Measurements from ENCODE around the gene TWF1.

DNA sequence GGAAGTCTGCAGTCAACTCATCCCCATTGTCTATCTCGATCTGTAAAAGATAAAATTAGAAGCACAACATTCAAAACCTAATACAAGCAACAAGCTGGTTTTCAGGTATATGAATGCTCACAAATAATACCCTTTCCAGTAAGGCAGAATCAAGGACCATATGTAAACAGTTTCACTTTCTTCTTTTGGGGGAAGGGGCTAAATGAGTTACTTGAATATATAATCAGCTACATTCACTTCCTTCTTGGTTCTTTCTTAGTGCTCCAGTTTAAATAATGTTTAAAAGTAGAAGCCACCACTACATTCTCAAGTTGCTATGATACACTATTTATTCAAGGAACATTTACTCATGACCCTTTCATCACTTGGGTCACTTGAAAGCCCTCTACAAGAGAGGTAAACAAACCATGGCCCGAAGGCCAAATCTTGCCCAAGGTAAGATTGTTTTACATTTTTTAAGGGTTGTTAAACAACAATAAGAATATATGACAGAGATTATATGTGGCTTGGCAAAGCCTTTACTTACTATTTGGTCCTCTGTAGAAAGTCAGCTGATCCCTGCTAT is 10.3 kb downstream of the TWF1 start:
- TF ChIP-seq YY1 (tag by site-specific recombination; IDR thresholded peaks at IDR 0.05) (no peak), ZNF792 (tag by site-specific recombination; IDR thresholded peaks at IDR 0.05) (no peak), ZNF174 (tag by site-specific recombination; IDR thresholded peaks at IDR 0.05) (no peak), ZNF10 (tag by site-specific recombination; IDR thresholded peaks at IDR 0.05) (no peak), MZF1 (tag by site-specific recombination; IDR thresholded peaks at IDR 0.05; ENCODE audit: borderline replicate concordance) (no peak), ZNF670 (tag by site-specific recombination; IDR thresholded peaks at IDR 0.05; ENCODE audit: low read depth) (no peak), ZNF629 (tag by site-specific recombination; IDR thresholded peaks at IDR 0.05) (no peak), ZNF596 (tag by site-specific recombination; IDR thresholded peaks at IDR 0.05) (no peak)
- TF ChIP-seq, protein P1, sequence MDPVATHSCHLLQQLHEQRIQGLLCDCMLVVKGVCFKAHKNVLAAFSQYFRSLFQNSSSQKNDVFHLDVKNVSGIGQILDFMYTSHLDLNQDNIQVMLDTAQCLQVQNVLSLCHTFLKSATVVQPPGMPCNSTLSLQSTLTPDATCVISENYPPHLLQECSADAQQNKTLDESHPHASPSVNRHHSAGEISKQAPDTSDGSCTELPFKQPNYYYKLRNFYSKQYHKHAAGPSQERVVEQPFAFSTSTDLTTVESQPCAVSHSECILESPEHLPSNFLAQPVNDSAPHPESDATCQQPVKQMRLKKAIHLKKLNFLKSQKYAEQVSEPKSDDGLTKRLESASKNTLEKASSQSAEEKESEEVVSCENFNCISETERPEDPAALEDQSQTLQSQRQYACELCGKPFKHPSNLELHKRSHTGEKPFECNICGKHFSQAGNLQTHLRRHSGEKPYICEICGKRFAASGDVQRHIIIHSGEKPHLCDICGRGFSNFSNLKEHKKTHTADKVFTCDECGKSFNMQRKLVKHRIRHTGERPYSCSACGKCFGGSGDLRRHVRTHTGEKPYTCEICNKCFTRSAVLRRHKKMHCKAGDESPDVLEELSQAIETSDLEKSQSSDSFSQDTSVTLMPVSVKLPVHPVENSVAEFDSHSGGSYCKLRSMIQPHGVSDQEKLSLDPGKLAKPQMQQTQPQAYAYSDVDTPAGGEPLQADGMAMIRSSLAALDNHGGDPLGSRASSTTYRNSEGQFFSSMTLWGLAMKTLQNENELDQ (tag by site-specific recombination; IDR thresholded peaks at IDR 0.05; ENCODE audit: low read depth), result no peak
- TF ChIP-seq, protein P2, sequence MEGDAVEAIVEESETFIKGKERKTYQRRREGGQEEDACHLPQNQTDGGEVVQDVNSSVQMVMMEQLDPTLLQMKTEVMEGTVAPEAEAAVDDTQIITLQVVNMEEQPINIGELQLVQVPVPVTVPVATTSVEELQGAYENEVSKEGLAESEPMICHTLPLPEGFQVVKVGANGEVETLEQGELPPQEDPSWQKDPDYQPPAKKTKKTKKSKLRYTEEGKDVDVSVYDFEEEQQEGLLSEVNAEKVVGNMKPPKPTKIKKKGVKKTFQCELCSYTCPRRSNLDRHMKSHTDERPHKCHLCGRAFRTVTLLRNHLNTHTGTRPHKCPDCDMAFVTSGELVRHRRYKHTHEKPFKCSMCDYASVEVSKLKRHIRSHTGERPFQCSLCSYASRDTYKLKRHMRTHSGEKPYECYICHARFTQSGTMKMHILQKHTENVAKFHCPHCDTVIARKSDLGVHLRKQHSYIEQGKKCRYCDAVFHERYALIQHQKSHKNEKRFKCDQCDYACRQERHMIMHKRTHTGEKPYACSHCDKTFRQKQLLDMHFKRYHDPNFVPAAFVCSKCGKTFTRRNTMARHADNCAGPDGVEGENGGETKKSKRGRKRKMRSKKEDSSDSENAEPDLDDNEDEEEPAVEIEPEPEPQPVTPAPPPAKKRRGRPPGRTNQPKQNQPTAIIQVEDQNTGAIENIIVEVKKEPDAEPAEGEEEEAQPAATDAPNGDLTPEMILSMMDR (tag by site-specific recombination; IDR thresholded peaks at IDR 0.05), result no peak
- TF ChIP-seq, protein P3, sequence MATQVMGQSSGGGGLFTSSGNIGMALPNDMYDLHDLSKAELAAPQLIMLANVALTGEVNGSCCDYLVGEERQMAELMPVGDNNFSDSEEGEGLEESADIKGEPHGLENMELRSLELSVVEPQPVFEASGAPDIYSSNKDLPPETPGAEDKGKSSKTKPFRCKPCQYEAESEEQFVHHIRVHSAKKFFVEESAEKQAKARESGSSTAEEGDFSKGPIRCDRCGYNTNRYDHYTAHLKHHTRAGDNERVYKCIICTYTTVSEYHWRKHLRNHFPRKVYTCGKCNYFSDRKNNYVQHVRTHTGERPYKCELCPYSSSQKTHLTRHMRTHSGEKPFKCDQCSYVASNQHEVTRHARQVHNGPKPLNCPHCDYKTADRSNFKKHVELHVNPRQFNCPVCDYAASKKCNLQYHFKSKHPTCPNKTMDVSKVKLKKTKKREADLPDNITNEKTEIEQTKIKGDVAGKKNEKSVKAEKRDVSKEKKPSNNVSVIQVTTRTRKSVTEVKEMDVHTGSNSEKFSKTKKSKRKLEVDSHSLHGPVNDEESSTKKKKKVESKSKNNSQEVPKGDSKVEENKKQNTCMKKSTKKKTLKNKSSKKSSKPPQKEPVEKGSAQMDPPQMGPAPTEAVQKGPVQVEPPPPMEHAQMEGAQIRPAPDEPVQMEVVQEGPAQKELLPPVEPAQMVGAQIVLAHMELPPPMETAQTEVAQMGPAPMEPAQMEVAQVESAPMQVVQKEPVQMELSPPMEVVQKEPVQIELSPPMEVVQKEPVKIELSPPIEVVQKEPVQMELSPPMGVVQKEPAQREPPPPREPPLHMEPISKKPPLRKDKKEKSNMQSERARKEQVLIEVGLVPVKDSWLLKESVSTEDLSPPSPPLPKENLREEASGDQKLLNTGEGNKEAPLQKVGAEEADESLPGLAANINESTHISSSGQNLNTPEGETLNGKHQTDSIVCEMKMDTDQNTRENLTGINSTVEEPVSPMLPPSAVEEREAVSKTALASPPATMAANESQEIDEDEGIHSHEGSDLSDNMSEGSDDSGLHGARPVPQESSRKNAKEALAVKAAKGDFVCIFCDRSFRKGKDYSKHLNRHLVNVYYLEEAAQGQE (tag by site-specific recombination; IDR thresholded peaks at IDR 0.05), result no peak
- TF ChIP-seq, protein P4, sequence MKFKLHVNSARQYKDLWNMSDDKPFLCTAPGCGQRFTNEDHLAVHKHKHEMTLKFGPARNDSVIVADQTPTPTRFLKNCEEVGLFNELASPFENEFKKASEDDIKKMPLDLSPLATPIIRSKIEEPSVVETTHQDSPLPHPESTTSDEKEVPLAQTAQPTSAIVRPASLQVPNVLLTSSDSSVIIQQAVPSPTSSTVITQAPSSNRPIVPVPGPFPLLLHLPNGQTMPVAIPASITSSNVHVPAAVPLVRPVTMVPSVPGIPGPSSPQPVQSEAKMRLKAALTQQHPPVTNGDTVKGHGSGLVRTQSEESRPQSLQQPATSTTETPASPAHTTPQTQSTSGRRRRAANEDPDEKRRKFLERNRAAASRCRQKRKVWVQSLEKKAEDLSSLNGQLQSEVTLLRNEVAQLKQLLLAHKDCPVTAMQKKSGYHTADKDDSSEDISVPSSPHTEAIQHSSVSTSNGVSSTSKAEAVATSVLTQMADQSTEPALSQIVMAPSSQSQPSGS (tag by site-specific recombination; IDR thresholded peaks at IDR 0.05; ENCODE audit: low read depth), result no peak
